Esophagus muscularis mucosa (tissue), 4 donors: ENCODE results near the gene SLCO2B1.

Experiments
- EP300 ChIP-seq: sonication (generic); formaldehyde crosslinking; IDR thresholded peaks from one replicate; pipeline ENCODE4 v1.6.1; 2017; ENCODE audit warnings: antibody characterized with exemption
- POLR2A ChIP-seq: fragments of 450-650 bp; IDR thresholded peaks from one replicate; pipeline ENCODE4 v1.6.1; 2017; ENCODE audit warnings: antibody characterized with exemption, moderate library complexity, mild to moderate bottlenecking, low read depth
- POLR2AphosphoS5 ChIP-seq, 2 donors: sonication (generic); formaldehyde crosslinking; IDR thresholded peaks; one replicate each; pipeline ENCODE4 v1.6.1; 2017; ENCODE audit warnings: antibody characterized with exemption in 2 of 2
- TF ChIP-seq, protein P1 (sequence below), 3 experiments: fragments of 200-600 bp in 2 of 3; fragments of 450-650 bp in 1 of 3; sonication (generic) in 2 of 3; IDR thresholded peaks; one replicate each; pipeline ENCODE4 v1.5.1; 2017 to 2019; ENCODE audit warnings: antibody characterized with exemption in 3 of 3, mild to moderate bottlenecking in 2 of 3, moderate library complexity in 1 of 3

DNA sequence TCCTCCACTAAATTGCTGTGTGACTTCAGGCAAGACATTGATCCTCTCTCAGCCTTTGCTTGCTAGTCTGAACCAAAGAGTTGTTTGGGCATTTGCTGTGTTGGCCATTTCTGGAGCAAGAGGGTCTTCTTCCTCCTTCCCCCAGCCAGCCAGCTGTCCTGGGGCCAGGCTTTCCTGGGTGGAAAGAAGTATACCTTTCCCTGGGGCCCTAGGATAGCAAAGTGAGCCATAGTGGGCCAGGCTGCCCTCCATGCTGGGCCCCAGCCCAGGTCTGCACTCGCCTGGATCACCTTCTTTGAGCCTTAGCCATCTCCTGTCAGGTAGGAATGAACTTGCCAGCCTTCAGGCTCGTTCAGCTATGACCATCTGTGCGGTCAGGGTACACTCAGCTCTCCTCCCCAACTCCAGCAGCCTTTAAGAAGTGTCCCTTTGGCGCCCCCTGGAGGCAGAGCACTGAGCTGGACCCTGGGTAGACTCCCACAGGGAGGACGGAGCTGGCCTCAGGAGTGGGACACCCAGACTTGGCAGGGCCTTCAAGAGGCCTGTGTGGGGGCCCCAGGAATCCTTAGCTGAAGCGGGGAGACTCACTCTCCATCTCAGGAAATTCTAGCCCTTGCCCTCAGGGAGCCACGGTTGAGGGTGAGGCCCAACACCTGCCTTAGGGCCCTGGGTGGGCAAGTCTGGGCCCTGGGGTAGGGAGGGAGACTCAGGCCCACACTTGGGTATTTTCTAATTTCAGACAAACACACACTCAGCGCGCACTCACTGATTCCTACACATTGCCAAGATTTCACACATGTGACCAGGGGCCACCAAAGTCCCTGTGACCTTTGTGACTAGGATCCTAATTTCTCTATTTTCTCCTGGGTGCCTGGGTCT lies 54.0 kb downstream of the SLCO2B1 start:
- no peak for TF ChIP-seq POLR2AphosphoS5 (IDR thresholded peaks at IDR 0.05)
- TF ChIP-seq, protein P1, sequence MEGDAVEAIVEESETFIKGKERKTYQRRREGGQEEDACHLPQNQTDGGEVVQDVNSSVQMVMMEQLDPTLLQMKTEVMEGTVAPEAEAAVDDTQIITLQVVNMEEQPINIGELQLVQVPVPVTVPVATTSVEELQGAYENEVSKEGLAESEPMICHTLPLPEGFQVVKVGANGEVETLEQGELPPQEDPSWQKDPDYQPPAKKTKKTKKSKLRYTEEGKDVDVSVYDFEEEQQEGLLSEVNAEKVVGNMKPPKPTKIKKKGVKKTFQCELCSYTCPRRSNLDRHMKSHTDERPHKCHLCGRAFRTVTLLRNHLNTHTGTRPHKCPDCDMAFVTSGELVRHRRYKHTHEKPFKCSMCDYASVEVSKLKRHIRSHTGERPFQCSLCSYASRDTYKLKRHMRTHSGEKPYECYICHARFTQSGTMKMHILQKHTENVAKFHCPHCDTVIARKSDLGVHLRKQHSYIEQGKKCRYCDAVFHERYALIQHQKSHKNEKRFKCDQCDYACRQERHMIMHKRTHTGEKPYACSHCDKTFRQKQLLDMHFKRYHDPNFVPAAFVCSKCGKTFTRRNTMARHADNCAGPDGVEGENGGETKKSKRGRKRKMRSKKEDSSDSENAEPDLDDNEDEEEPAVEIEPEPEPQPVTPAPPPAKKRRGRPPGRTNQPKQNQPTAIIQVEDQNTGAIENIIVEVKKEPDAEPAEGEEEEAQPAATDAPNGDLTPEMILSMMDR (IDR thresholded peaks at IDR 0.05) = peak; percentile 79 to 84 (median 83)
- TF ChIP-seq POLR2A = no peak
- TF ChIP-seq EP300 = no peak
